ENCODE measurements around the gene GPD1L.

DNA sequence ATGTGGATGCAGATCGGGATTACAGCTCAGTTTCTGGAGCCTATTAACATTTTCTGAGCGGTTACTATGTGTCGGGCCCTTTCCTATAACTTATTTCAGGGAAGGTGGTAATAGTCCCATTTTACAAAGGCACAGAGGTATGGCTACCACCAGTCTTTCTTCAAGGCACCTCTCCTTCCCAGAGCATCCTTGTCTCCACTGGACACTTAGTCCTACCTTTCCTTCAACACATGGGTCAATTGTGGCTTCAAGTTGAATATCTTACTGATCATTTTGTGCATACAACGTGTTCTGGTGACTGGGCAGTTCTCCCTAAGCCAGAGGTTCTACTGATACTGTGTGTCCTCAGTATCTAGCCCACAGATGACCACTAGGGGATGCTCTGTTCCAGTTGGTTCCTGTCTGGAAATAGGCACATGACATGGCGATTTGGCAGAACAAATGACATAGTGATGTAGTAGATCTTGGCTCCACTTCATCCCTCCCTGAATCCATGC, 71.3 kb downstream of the GPD1L start:
- TF ChIP-seq, protein P1, sequence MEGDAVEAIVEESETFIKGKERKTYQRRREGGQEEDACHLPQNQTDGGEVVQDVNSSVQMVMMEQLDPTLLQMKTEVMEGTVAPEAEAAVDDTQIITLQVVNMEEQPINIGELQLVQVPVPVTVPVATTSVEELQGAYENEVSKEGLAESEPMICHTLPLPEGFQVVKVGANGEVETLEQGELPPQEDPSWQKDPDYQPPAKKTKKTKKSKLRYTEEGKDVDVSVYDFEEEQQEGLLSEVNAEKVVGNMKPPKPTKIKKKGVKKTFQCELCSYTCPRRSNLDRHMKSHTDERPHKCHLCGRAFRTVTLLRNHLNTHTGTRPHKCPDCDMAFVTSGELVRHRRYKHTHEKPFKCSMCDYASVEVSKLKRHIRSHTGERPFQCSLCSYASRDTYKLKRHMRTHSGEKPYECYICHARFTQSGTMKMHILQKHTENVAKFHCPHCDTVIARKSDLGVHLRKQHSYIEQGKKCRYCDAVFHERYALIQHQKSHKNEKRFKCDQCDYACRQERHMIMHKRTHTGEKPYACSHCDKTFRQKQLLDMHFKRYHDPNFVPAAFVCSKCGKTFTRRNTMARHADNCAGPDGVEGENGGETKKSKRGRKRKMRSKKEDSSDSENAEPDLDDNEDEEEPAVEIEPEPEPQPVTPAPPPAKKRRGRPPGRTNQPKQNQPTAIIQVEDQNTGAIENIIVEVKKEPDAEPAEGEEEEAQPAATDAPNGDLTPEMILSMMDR (IDR thresholded peaks at IDR 0.05) = no peak
- no peak for TF ChIP-seq POLR2A (IDR thresholded peaks at IDR 0.05)

Measured in lower leg skin (tissue), 3 donors.